HL-60 (cell line): Measurements from ENCODE around the gene ENPP7.

Experiments
- DNase-seq, 2 experiments: peaks; one replicate each; pipeline ENCODE4 v3.0.0-alpha.2; 2010 to 2020; ENCODE audit warnings: low read depth in 1 of 2, low spot score in 1 of 2
- H3K27ac ChIP-seq: fragments of 250-450 bp; sonication (Bioruptor Pico); replicated peaks from 2 replicates; pipeline ENCODE4 v1.5.1; 2020; ENCODE audit warnings: mild to moderate bottlenecking, moderate library complexity
- H3K27me3 ChIP-seq: fragments of 250-450 bp; sonication (Bioruptor Pico); 2 replicates; pipeline ENCODE4 v1.5.1; 2021; ENCODE audit warnings: mild to moderate bottlenecking, moderate library complexity; ENCODE audit not compliant: insufficient read depth, poor library complexity, severe bottlenecking
- H3K4me3 ChIP-seq: replicated peaks from 2 replicates; pipeline ENCODE4 v1.5.1; 2011; ENCODE audit warnings: mild to moderate bottlenecking, control low read depth, low read length; ENCODE audit not compliant: insufficient read depth
- GABPA ChIP-seq: IDR thresholded peaks from 2 replicates; pipeline ENCODE4 v1.6.1; 2012; ENCODE audit warnings: low read depth
- POLR2AphosphoS5 ChIP-seq: IDR thresholded peaks from 2 replicates; pipeline ENCODE4 v1.6.1; 2012; ENCODE audit warnings: low read depth
- SPI1 ChIP-seq: IDR thresholded peaks from 2 replicates; pipeline ENCODE4 v1.6.1; 2012; ENCODE audit warnings: low read depth, mild to moderate bottlenecking, borderline replicate concordance
- long read RNA-seq: library from polyadenylated mRNA; unstranded; transcript quantifications from one replicate; pipeline ENCODE4 v2.0.0, GENCODE V29; 2020
- TF ChIP-seq, protein P1 (sequence below): IDR thresholded peaks from one replicate; pipeline ENCODE4 v1.5.1; 2011; ENCODE audit warnings: low read length, control low read depth, inconsistent platforms; ENCODE audit not compliant: insufficient read depth
- TF ChIP-seq, protein P2 (sequence below): IDR thresholded peaks from 2 replicates; pipeline ENCODE4 v1.6.1; 2012; ENCODE audit warnings: low read depth; ENCODE audit not compliant: insufficient replicate concordance

Gene ENPP7, protein sequence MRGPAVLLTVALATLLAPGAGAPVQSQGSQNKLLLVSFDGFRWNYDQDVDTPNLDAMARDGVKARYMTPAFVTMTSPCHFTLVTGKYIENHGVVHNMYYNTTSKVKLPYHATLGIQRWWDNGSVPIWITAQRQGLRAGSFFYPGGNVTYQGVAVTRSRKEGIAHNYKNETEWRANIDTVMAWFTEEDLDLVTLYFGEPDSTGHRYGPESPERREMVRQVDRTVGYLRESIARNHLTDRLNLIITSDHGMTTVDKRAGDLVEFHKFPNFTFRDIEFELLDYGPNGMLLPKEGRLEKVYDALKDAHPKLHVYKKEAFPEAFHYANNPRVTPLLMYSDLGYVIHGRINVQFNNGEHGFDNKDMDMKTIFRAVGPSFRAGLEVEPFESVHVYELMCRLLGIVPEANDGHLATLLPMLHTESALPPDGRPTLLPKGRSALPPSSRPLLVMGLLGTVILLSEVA
- long read RNA-seq, result 0 reads

DNA sequence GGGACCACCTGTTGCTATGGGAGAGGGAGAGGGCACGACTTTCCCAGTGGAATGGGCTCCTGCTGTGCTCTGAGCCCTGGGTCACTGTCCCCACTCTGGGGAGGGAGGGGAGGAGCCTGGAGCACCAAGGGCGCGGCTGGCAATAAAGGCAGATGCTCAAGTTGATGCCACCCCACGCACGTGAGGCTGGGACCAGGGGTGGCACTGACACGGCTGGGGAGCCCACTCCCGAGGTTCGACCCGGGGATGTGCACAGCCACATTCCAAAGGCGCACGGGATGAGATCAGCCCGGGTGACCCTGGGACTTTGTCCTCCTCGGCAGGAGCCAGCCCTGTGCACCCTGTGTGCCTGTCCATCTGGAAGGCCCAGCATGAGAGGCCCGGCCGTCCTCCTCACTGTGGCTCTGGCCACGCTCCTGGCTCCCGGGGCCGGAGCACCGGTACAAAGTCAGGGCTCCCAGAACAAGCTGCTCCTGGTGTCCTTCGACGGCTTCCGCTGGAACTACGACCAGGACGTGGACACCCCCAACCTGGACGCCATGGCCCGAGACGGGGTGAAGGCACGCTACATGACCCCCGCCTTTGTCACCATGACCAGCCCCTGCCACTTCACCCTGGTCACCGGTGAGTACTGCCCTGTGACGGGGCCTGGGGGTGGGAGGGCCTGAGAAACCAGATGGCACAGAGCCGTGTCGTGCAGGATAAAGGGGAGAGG, at the start of gene ENPP7:
TSS of gene ENPP7 (plus strand) at position 175 of the 715 bp plus-strand sequence. CDS start at position 372, 197 bp downstream.
- no peak within 1 kb of the TSS for H3K27ac ChIP-seq
- no peaks in the 10 kb centered on the region for H3K27me3 ChIP-seq
- no peak within 1 kb of the TSS for H3K4me3 ChIP-seq
- no peak for DNase-seq
- TF ChIP-seq, protein P1, sequence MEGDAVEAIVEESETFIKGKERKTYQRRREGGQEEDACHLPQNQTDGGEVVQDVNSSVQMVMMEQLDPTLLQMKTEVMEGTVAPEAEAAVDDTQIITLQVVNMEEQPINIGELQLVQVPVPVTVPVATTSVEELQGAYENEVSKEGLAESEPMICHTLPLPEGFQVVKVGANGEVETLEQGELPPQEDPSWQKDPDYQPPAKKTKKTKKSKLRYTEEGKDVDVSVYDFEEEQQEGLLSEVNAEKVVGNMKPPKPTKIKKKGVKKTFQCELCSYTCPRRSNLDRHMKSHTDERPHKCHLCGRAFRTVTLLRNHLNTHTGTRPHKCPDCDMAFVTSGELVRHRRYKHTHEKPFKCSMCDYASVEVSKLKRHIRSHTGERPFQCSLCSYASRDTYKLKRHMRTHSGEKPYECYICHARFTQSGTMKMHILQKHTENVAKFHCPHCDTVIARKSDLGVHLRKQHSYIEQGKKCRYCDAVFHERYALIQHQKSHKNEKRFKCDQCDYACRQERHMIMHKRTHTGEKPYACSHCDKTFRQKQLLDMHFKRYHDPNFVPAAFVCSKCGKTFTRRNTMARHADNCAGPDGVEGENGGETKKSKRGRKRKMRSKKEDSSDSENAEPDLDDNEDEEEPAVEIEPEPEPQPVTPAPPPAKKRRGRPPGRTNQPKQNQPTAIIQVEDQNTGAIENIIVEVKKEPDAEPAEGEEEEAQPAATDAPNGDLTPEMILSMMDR, result no peak
- no peak for TF ChIP-seq POLR2AphosphoS5
- no peak for TF ChIP-seq GABPA
- no peak for TF ChIP-seq SPI1
- TF ChIP-seq, protein P2, sequence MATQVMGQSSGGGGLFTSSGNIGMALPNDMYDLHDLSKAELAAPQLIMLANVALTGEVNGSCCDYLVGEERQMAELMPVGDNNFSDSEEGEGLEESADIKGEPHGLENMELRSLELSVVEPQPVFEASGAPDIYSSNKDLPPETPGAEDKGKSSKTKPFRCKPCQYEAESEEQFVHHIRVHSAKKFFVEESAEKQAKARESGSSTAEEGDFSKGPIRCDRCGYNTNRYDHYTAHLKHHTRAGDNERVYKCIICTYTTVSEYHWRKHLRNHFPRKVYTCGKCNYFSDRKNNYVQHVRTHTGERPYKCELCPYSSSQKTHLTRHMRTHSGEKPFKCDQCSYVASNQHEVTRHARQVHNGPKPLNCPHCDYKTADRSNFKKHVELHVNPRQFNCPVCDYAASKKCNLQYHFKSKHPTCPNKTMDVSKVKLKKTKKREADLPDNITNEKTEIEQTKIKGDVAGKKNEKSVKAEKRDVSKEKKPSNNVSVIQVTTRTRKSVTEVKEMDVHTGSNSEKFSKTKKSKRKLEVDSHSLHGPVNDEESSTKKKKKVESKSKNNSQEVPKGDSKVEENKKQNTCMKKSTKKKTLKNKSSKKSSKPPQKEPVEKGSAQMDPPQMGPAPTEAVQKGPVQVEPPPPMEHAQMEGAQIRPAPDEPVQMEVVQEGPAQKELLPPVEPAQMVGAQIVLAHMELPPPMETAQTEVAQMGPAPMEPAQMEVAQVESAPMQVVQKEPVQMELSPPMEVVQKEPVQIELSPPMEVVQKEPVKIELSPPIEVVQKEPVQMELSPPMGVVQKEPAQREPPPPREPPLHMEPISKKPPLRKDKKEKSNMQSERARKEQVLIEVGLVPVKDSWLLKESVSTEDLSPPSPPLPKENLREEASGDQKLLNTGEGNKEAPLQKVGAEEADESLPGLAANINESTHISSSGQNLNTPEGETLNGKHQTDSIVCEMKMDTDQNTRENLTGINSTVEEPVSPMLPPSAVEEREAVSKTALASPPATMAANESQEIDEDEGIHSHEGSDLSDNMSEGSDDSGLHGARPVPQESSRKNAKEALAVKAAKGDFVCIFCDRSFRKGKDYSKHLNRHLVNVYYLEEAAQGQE, result no peak

- Histone ChIP-seq H3K27ac (no peak overlapping the region), H3K4me3 (no peak overlapping the region), H3K27me3 (no peaks in the 10 kb centered on the region)
- DNase-seq, result no peak
- TF ChIP-seq SPI1, result no peak
- TF ChIP-seq, protein P2, result no peak
These were observed 49.6 kb upstream of the ENPP7 start for GRCh38 chr17:79681101-79681621.

- no peak overlapping the region for H3K27ac ChIP-seq
- DNase-seq, result no peak
These were observed 49.0 kb upstream of the ENPP7 start for GRCh38 chr17:79681628-79682261.

More at GRCh38 chr17:79681628-79682261, 49.0 kb upstream of the ENPP7 start:
- TF ChIP-seq, protein P1, result no peak
- TF ChIP-seq SPI1, result no peak
- no peak for TF ChIP-seq POLR2AphosphoS5
- no peak for TF ChIP-seq GABPA
- TF ChIP-seq, protein P2, result no peak
- no peak overlapping the region for H3K4me3 ChIP-seq
- H3K27me3 ChIP-seq, result no peaks in the 10 kb centered on the region
